Liver (tissue), 9 donors: ENCODE results near the gene GAB2. TPM values are rescaled to one million over a fixed set of nuclear protein-coding genes. Genes with fewer than 3 reads are reported as not detected.

Source experiments
- DNase-seq: peaks from one replicate; pipeline ENCODE4 v3.0.0-alpha.2; 2017; ENCODE audit warnings: low spot score
- H3K27ac ChIP-seq, 2 donors: one replicate each; pipeline ENCODE4 v1.7.0; 2013; ENCODE audit warnings: inconsistent platforms in 2 of 2, low read length in 2 of 2, control low read depth in 1 of 2, low read depth in 1 of 2, mild to moderate bottlenecking in 1 of 2
- H3K27me3 ChIP-seq, 4 donors: one replicate each; pipeline versions ENCODE4 v1.6.1 to v1.7.0; 2013; ENCODE audit warnings: low read length in 3 of 4, inconsistent platforms in 1 of 4, mild to moderate bottlenecking in 1 of 4, moderate library complexity in 1 of 4; ENCODE audit not compliant: control insufficient read depth in 4 of 4, insufficient read depth in 4 of 4
- H3K36me3 ChIP-seq, 4 donors: one replicate each; pipeline versions ENCODE4 v1.6.1 to v1.7.0; 2013; ENCODE audit warnings: low read length in 3 of 4, mild to moderate bottlenecking in 3 of 4, low read depth in 1 of 4, moderate library complexity in 1 of 4; ENCODE audit not compliant: control insufficient read depth in 4 of 4, insufficient read depth in 3 of 4
- H3K4me1 ChIP-seq, 4 donors: one replicate each; pipeline versions ENCODE4 v1.6.1 to v1.7.0; 2013; ENCODE audit warnings: low read length in 3 of 4, mild to moderate bottlenecking in 3 of 4, moderate library complexity in 1 of 4; ENCODE audit not compliant: control insufficient read depth in 4 of 4, insufficient read depth in 4 of 4
- H3K4me3 ChIP-seq, 3 donors: one replicate each; pipeline versions ENCODE4 v1.6.1 to v1.7.0; 2013; ENCODE audit warnings: low read length in 3 of 3, control low read depth in 1 of 3, low read depth in 1 of 3, mild to moderate bottlenecking in 1 of 3
- H3K9ac ChIP-seq, 2 donors: one replicate each; pipeline ENCODE4 v1.7.0; 2013; ENCODE audit warnings: low read length in 2 of 2, mild to moderate bottlenecking in 2 of 2, moderate library complexity in 2 of 2, control low read depth in 1 of 2, low read depth in 1 of 2
- H3K9me3 ChIP-seq, 4 donors: one replicate each; pipeline versions ENCODE4 v1.6.1 to v1.7.0; 2013; ENCODE audit warnings: low read length in 3 of 4; ENCODE audit not compliant: control insufficient read depth in 4 of 4
- ATF3 ChIP-seq: IDR thresholded peaks from 2 replicates; pipeline ENCODE4 v1.6.1; 2016; ENCODE audit warnings: antibody characterized with exemption
- CTCF ChIP-seq: fragments of 150-350 bp; IDR thresholded peaks from 2 replicates; pipeline ENCODE4 v1.5.1; 2017; ENCODE audit warnings: improper control_type of control experiment, low read depth, low read length; ENCODE audit not compliant: missing input control
- EGR1 ChIP-seq, 2 donors: IDR thresholded peaks; 2 replicates each; pipeline ENCODE4 v1.6.1; 2016 to 2018; ENCODE audit warnings: antibody characterized with exemption in 2 of 2, low read depth in 2 of 2
- FOXA1 ChIP-seq: IDR thresholded peaks from 2 replicates; pipeline ENCODE4 v1.6.1; 2016; ENCODE audit warnings: antibody characterized with exemption
- FOXA2 ChIP-seq: IDR thresholded peaks from 2 replicates; pipeline ENCODE4 v1.6.1; 2016; ENCODE audit warnings: antibody characterized with exemption
- HNF4A ChIP-seq, 2 donors: conservative IDR thresholded peaks; 2 replicates each; pipeline ENCODE4 v1.6.1; 2016; ENCODE audit warnings: antibody characterized with exemption in 2 of 2, mild to moderate bottlenecking in 2 of 2
- HNF4G ChIP-seq: IDR thresholded peaks from 2 replicates; pipeline ENCODE4 v1.6.1; 2016; ENCODE audit warnings: antibody characterized with exemption
- JUND ChIP-seq, 2 donors: IDR thresholded peaks; 2 replicates each; pipeline ENCODE4 v1.6.1; 2016; ENCODE audit warnings: antibody characterized with exemption in 2 of 2
- MAX ChIP-seq: IDR thresholded peaks from 2 replicates; pipeline ENCODE4 v1.6.1; 2016; ENCODE audit warnings: antibody characterized with exemption
- NR2F2 ChIP-seq: IDR thresholded peaks from 2 replicates; pipeline ENCODE4 v1.6.1; 2016; ENCODE audit warnings: antibody characterized with exemption
- RAD21 ChIP-seq, 2 donors: IDR thresholded peaks; 2 replicates each; pipeline ENCODE4 v1.6.1; 2016; ENCODE audit warnings: antibody characterized with exemption in 2 of 2, mild to moderate bottlenecking in 2 of 2
- REST ChIP-seq: IDR thresholded peaks from 2 replicates; pipeline ENCODE4 v1.6.1; 2016; ENCODE audit warnings: antibody characterized with exemption, mild to moderate bottlenecking
- RXRA ChIP-seq, 2 donors: IDR thresholded peaks; 2 replicates each; pipeline ENCODE4 v1.6.1; 2017 to 2018; ENCODE audit warnings: antibody characterized with exemption in 2 of 2, mild to moderate bottlenecking in 1 of 2
- SP1 ChIP-seq: IDR thresholded peaks from 2 replicates; pipeline ENCODE4 v1.6.1; 2018; ENCODE audit warnings: antibody characterized with exemption, mild to moderate bottlenecking
- YY1 ChIP-seq: IDR thresholded peaks from 2 replicates; pipeline ENCODE4 v1.6.1; 2016; ENCODE audit warnings: antibody characterized with exemption, mild to moderate bottlenecking
- ZBTB33 ChIP-seq: IDR thresholded peaks from 2 replicates; pipeline ENCODE4 v1.6.1; 2016; ENCODE audit warnings: antibody characterized with exemption
- WGBS: extraction: QIAGEN DNeasy Blood & Tissue Kit; methylation state at CpG from one replicate; pipeline ENCODE4 v1.1.7; 2013; 5-methylcytosine and 5-hydroxymethylcytosine counted together
- polyA plus RNA-seq, 2 donors: library from polyadenylated mRNA; stranded (reverse) in 1 of 2; unstranded in 1 of 2; fragments of 200-250 nt in 1 of 2; fragments of >200 nt in 1 of 2; fragmentation: Nextera tagmentation in 1 of 2; extraction: Ambion mirVana in 1 of 2; gene quantifications; one replicate each; pipeline versions ENCODE4 v1.2.1 to v1.2.3, GENCODE V29; 2013 to 2015
- total RNA-seq, 2 donors: library from RNA; depleted of rRNA; stranded (reverse); fragments of >200 nt; gene quantifications; one replicate each; pipeline ENCODE4 v1.2.3, GENCODE V29; 2014
- donor health status: healthy.
- donor health status: healthy.
- donor health status: healthy.
- donor health status: healthy.
- donor health status: healthy.

Gene GAB2
- total and polyA plus RNA-seq, 4 donors: 1.3 to 3.6 (median 2.5) TPM

GRCh38 chr11:78179459-78180071 is 238.1 kb downstream of the GAB2 start:
- no peaks in the 10 kb centered on the region for H3K9me3 ChIP-seq
- H3K36me3 ChIP-seq: peaks cover 0 to 4% (median 0%) of the 10 kb centered on the region in 4 donors
- peak overlapping the region; percentile 44 to 69 for H3K27ac ChIP-seq
- no peak for TF ChIP-seq HNF4G
- TF ChIP-seq MAX: peak; percentile 88
- peak; percentile 61 to 78 for TF ChIP-seq RXRA (IDR thresholded peaks at IDR 0.05)
- TF ChIP-seq REST: no peak
- no peak for TF ChIP-seq CTCF
- TF ChIP-seq HNF4A (conservative IDR thresholded peaks at IDR 0.05): peak; percentile 49 to 67
- TF ChIP-seq RAD21 (IDR thresholded peaks at IDR 0.05): peak; percentile 21 to 66
- peak; percentile 30 for TF ChIP-seq FOXA2
- TF ChIP-seq JUND (IDR thresholded peaks at IDR 0.05): peak; percentile 96 to 99
- TF ChIP-seq EGR1 (IDR thresholded peaks at IDR 0.05; ENCODE audit: low read depth in 2 of 2): peak in 1 of 2 donors; percentile 33
- peak; percentile 93 for TF ChIP-seq ATF3
- TF ChIP-seq SP1: peak; percentile 54
- peaks cover 0 to 11% (median 5%) of the 10 kb centered on the region in 4 donors for H3K4me1 ChIP-seq
- DNase-seq: no peak
- 89% methylated on average over 7 of the region's 7 CpGs for WGBS
- H3K4me3 ChIP-seq: no peak overlapping the region
- no peak overlapping the region for H3K9ac ChIP-seq
- no peaks in the 10 kb centered on the region for H3K27me3 ChIP-seq

GRCh38 chr11:78177216-78177615 is 240.4 kb downstream of the GAB2 start:
- no peak overlapping the region for H3K9ac ChIP-seq
- no peak overlapping the region for H3K27ac ChIP-seq
- H3K27me3 ChIP-seq: no peaks in the 10 kb centered on the region
- peaks cover 3 to 18% (median 10%) of the 10 kb centered on the region in 4 donors for H3K36me3 ChIP-seq
- no peak overlapping the region for H3K4me3 ChIP-seq
- 97% methylated on average over 7 of the region's 7 CpGs for WGBS
- H3K9me3 ChIP-seq: no peaks in the 10 kb centered on the region
- peaks cover 0 to 8% (median 3%) of the 10 kb centered on the region in 4 donors for H3K4me1 ChIP-seq
- no peak for DNase-seq
- TF ChIP-seq HNF4A (conservative IDR thresholded peaks at IDR 0.05) (no peak), ZBTB33 (no peak), FOXA1 (no peak), YY1 (no peak), REST (no peak), ATF3 (no peak), RAD21 (IDR thresholded peaks at IDR 0.05) (no peak), EGR1 (IDR thresholded peaks at IDR 0.05; ENCODE audit: low read depth in 2 of 2) (no peak), NR2F2 (no peak), CTCF (no peak)
